Measurements from ENCODE around the gene CCR7.

- no peak for TF ChIP-seq POLR2A (IDR thresholded peaks at IDR 0.05; ENCODE audit: insufficient read depth in 1 of 2, low read depth in 2 of 2, low read length in 2 of 2)
- TF ChIP-seq ZUFSP (CRISPR knock-in tag; IDR thresholded peaks at IDR 0.05; ENCODE audit: borderline replicate concordance): no peak
- TF ChIP-seq EZH2 (conservative IDR thresholded peaks at IDR 0.05; ENCODE audit: low read depth, low read length): no peak
Observed at GRCh38 chr17:40608061-40608581, 42.8 kb upstream of the CCR7 start.
